ENCODE measurements around the gene TNNT2.

The TNNT2 gene

GRCh38 chr1:201379733-201380242 is 2.3 kb upstream of the TNNT2 start:
- H3K4me3 ChIP-seq (ENCODE audit: low read depth, low read length) = no peak overlapping the region

DNA sequence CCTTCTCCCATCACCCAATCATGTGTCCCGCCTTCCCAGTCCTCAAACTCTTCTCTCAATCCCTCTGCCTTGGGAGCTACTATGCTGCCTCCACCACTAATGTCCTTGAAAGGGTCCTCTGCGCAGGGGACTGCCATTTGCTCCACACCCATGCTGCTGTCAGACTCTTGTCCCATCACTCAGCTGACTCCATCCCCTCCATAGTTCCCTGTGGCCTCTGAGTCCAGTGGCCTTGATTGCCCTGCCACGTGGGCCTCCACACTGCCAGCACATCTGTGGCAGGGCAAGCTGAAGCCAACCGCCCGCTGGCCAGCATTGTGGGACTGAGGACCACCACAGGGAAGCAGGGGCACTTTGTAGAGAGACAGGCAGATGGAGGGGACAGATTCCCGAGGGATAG is 1.3 kb upstream of the TNNT2 start:
- no peak overlapping the region for H3K4me3 ChIP-seq (ENCODE audit: low read depth, low read length)

DNA sequence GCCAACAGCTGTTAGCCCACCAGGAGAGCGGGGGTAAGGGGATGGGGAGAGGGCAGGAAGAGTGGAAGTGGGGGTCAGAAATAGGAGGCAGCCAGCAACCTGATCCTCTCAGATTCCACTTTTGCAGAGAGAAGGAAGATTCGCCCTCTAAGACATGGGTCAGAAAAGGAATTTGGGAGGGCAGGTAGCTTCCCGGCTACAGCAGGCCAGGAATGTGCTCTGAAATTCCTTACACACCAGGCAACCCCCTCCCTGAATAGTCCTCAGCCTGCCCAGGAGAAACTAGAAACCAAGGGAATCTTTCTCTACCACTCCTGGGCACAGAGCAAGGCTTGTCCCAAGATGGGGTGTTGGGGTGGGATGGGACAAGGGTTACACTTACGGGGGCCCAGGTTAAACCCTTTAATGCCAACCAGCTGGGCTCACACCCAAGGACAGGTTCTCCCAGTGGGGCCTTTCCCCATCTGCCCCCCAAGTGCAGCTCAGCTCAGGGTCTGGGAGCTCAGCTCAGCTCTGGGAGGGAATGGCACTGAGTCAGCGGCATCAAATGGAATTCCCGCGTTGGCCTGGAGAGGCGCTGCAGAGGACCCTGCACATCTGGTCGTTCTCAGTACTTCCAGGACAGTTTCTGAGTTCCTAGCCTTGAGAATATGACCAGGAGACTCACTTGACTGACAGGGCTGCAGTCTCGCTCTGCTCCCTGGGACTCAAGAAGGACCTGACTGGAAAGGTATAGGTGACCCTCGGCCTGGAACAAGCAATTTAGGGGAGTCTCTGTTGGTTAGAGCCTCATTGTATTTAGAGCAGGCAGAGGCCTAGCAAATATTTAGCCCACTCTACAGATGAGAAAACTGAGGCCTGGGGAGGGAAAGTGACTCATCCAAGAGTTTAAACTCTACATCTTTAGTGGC is 761 bp downstream of the TNNT2 start:
- H3K4me3 ChIP-seq (ENCODE audit: low read depth, low read length) = no peak overlapping the region

DNA sequence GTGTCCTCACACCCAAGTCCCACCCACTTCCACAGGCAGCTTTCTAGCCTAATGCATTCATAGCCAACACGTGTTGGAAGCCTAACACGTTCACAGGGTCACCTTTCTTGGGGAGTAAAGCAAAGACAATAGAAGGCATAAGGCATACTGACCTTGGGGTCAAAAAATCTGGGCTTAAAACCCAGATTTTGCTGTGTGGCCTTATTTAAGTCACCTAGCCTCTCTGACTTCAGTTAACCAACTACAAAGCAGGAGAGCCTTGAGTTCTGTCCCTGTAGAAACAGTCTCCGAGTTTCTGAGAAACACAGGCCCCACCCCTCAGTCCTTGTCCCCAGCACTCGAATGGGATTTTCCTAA is 1.4 kb downstream of the TNNT2 start:
- H3K4me3 ChIP-seq (ENCODE audit: low read depth, low read length) = no peak overlapping the region

GRCh38 chr1:201375169-201375568 is 2.3 kb downstream of the TNNT2 start:
- H3K4me3 ChIP-seq (ENCODE audit: low read depth, low read length) = no peak overlapping the region

GRCh38 chr1:201374364-201374763 is 3.1 kb downstream of the TNNT2 start:
- H3K4me3 ChIP-seq (ENCODE audit: low read depth, low read length) = no peak overlapping the region

DNA sequence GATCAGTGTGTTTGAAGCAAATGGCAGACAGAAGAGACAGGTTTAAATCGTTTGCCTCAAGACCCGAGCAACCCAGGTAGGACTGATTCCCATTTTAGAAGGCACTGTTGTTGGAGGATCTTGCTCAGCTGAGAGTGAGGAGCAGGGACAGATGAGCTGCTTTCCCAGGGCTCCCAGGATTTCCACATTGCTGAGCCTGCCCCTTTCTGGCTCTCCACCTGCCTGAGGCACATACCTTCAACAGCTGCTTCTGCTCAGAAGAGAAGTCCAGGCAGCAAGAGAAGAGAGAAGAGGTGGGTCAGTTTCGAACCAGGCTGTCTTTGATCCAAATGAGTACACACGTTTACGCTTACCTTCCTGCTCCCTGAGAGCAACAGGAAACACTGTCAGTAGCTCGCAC is 5.7 kb downstream of the TNNT2 start:
- no peak overlapping the region for H3K4me3 ChIP-seq (ENCODE audit: low read depth, low read length)

- no peak overlapping the region for H3K4me3 ChIP-seq (ENCODE audit: low read depth, low read length)
Observed at GRCh38 chr1:201371276-201371675, 6.2 kb downstream of the TNNT2 start.

DNA sequence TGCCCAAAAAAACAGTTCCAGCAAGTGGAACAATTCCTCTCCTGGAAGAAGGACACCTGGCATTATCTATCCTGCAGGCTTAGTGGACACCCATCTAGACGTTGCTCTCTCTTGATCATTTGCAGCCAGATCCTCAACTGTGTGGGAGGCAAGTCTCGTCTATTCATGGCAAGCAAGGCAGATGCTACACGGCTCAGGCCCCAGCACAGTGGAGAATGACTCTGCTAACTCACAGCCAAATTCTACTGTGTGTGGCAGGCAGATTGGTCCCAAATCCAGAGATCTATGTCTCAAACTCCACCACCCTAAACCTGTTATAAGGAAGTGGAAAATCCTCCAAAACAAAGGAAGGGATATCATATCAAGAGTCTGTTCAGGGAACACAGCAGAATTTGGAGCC is 7.0 kb downstream of the TNNT2 start:
- H3K4me3 ChIP-seq (ENCODE audit: low read depth, low read length) = no peak overlapping the region

- no peak overlapping the region for H3K4me3 ChIP-seq (ENCODE audit: low read depth, low read length)
Observed at GRCh38 chr1:201369209-201369608, 8.3 kb downstream of the TNNT2 start.

DNA sequence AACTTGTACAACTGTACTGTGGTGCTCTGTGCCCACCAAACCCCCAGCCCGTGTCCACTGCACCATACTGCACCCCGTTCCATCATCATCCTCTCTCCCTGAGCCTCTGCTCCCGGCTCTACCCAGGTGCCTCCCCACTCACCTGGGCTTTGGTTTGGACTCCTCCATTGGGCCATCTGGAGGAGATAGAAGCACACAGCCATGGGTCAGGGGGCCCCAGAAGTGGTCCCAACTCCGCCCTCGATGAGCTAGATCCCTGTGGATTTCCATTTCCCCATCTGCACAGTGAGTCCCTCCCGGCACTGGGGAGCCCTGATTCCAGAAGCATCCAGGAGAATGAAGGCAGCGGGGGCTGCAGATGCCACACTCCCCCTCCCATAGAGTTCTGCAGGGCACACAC is 10.8 kb downstream of the TNNT2 start:
- no peak overlapping the region for H3K4me3 ChIP-seq (ENCODE audit: low read depth, low read length)

DNA sequence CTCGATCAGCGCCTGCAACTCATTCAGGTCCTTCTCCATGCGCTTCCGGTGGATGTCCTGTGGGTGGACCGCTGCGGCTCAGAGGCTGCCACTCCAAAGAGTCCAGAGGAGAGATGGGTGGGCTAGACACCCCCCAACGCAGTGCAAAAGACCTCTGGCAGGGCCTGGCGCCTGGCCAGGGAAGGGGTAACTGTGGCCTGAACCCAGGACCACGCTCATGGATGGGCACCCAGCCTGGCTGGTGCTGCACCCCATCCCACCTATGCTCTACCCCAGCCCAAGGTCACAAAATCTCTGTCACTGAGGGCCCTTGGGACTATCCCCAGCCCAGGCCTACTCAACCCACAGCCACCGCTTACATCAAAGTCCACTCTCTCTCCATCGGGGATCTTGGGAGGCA is 12.2 kb downstream of the TNNT2 start:
- H3K4me3 ChIP-seq (ENCODE audit: low read depth, low read length) = no peak overlapping the region

GRCh38 chr1:201364808-201365105 is 12.7 kb downstream of the TNNT2 start:
- no peak overlapping the region for H3K4me3 ChIP-seq (ENCODE audit: low read depth, low read length)

DNA sequence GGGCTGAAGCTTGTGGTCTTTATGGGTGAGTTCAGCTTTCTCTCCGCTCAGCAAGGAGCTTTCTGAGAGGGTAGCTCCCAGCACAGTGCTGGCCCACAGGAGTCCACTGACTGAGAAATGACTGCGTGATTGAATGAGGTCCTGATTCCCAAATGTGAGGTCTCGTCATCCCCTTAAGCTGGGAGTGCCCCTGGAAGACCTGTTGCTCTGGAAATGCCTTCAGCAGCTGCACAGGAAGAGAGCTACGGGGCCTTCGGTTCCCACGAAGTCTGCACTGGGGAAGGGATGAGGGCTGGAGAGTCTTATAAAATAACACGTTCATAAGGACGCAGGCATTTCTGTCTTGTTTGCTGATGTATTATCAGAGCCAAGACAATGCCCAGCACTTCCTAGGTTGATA is 14.0 kb downstream of the TNNT2 start:
- no peak overlapping the region for H3K4me3 ChIP-seq (ENCODE audit: low read depth, low read length)

DNA sequence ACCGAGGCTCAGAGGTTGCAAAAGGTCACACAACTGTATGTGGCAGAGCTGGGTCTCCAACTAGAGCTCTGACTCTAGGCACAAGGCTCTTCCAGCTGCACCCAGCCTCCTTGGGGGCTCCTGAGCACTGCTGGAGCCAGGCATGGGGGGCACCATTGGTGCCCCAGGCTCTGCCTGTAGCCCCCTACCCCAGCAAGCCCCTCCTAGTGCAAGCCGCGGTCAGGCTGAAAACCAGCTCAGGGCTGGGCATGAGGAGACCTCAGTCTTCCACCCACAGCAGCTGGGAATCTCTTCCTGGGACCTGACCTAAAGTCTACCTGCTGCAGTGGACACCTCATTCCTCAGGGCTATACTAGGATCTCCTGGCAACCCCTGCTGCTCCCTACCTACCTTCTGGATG is 14.6 kb downstream of the TNNT2 start:
- no peak overlapping the region for H3K4me3 ChIP-seq (ENCODE audit: low read depth, low read length)

GRCh38 chr1:201361652-201362504 is 15.6 kb downstream of the TNNT2 start:
- H3K4me3 ChIP-seq (ENCODE audit: low read depth, low read length) = no peak overlapping the region

GRCh38 chr1:201360901-201361651 is 16.4 kb downstream of the TNNT2 start:
- no peak overlapping the region for H3K4me3 ChIP-seq (ENCODE audit: low read depth, low read length)

DNA sequence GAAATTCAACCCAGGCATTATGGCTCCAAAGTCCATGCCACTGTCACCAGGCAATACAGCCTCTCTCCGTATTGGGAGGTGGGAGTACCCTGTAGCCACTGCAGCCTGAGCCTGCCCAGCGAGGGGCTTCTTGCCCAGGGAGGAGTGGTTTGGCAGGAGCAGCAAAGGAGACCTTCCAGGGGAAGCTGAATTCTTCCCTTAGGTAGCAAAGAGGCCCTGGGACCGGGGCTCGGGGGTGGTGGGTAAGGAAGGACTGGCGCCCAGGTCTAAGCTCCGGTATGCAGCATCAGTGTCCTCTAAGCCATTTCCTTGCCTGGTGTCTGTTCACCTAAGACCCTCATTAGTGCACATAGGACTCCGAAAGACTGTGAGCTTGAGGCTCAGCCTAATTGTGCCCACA is 17.0 kb downstream of the TNNT2 start:
- H3K4me3 ChIP-seq (ENCODE audit: low read depth, low read length) = no peak overlapping the region

GRCh38 chr1:201359873-201360210 is 17.6 kb downstream of the TNNT2 start:
- H3K4me3 ChIP-seq (ENCODE audit: low read depth, low read length) = no peak overlapping the region

DNA sequence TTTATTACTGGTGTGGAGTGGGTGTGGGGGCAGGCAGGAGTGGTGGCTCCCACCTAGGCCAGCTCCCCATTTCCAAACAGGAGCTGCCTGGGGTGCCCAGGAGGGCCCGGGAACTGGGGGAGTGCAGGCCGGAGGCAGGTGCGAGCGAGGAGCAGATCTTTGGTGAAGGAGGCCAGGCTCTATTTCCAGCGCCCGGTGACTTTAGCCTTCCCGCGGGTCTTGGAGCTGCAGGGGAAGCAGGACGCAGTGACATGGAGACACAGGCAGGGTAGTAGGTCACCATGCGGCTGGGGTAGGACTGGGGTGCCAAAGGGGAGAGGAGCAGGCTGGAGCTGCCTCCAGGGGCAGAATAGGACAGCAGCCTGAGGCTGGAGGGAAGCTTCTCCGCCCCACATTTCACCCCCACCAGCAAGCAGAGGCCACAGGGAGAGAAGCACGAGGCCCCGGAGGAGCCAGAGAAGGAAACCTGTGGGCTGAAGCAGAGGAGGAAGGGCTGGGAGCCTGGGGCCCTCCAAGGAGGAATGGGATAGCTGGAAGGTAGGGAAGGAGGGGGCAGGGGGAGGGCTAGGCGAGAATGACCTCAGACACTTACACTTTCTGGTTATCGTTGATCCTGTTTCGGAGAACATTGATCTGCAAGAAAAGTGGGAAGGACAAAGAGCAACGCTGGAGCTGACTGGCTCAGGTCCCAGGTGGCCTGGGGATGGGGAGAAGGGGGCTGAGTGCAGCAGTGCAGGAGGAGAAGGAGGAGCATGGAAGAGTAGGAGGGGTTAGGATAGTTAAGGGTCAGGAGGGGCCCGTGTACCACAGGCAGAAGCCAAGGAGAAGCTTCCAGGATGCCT is 18.2 kb downstream of the TNNT2 start:
- no peak overlapping the region for H3K4me3 ChIP-seq (ENCODE audit: low read depth, low read length)

GRCh38 chr1:201358596-201358995 is 18.9 kb downstream of the TNNT2 start:
- H3K4me3 ChIP-seq (ENCODE audit: low read depth, low read length) = no peak overlapping the region
